HG02759 (cell line): ENCODE data around the gene MAD2L2.

ENCODE experiments used
- ATAC-seq: cut with Tn5 transposase; IDR thresholded peaks from one replicate; pipeline ENCODE4 v1.9.1; 2021; ENCODE audit warnings: mild to moderate bottlenecking, moderate library complexity; ENCODE audit not compliant: unreplicated experiment

The MAD2L2 gene

GRCh38 chr1:11684070-11684469 lies 3.1 kb upstream of the MAD2L2 start:
- no peak for ATAC-seq

DNA sequence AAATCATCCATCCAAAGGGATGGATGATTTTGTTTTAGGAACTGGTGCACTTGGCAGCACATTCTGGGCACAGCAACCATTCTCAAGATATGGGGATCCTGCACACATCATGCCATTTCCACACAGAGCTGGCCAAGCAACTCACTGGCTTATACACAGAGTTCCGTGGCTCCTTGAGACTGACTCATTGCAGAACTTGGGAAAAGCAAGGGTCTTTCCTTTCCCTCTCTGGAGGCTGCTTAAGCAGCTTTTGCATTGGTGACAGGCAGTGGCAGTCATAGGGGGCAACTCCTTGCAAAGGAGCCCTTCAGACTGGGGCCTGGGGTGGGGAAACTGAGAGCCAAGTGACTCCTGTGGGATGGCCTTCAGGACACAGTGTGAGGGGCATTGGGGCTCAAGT lies 1.9 kb upstream of the MAD2L2 start:
- no peak for ATAC-seq

DNA sequence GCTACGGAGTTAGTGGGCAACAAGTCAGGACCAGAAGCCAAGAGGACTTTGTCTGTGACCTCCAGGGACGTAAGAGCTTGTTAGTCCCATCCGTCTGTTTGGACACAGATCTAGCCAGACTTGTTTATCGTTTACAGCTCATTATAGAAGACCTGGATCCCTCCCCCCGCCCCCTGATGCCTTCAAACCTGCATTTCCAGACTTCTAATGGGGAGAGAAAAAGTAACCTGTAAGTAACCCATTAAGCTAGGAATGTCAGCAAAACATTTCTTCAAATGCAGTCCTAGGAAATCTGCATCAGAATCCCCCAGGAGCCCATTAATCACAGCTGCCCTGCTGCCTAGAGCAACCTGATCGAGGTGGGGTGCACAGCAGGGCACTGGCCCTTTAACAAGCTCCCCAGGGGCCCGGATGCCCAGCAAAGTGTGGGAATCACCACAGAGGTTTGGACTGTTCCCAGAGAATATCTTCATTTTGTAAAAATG lies 1.4 kb upstream of the MAD2L2 start:
- ATAC-seq, result no peak

GRCh38 chr1:11680270-11681070 lies 478 bp downstream of the MAD2L2 start:
- no peak for ATAC-seq

GRCh38 chr1:11678442-11678841 lies 2.5 kb downstream of the MAD2L2 start:
- no peak for ATAC-seq

DNA sequence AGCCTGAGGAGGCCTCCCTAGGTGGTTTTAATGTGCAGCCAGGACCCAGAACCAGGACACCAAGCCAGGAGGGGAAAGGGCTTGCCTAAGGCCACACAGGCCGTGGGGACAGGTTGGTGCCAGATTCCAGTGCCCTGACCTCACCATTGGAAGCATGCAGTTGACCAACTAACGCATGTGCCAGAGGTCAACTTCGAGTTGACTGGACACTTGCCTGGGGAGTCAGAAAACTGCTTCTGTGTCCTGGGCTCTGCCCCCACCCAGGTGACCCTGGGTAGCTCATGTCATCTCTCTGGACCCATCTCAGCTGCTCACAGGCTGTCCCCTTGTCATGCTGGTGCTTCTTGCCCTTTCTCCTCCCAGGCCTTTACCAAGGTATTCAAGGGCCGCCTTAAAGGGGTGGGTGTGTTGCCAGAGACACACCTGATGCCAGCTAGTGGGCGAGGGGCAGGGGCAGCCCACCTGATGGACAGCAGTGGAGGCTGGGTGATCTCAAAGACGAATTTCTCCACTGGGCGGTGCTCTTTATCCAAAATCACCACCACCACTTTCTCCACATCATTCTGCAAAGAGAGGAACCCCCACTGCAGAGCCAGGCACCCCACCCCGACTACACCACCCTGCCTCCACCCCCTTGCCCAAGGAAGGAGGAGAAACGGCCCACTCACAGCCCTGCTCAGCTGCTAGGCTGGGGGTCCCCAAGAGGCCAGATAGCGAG lies 4.4 kb downstream of the MAD2L2 start:
- no peak for ATAC-seq

- no peak for ATAC-seq
Measured at GRCh38 chr1:11675325-11675724, 5.6 kb downstream of the MAD2L2 start.

- ATAC-seq, result no peak
Measured at GRCh38 chr1:11674488-11674887, 6.5 kb downstream of the MAD2L2 start.

- ATAC-seq, result no peak
Measured at GRCh38 chr1:11673089-11673769, 7.7 kb downstream of the MAD2L2 start.

DNA sequence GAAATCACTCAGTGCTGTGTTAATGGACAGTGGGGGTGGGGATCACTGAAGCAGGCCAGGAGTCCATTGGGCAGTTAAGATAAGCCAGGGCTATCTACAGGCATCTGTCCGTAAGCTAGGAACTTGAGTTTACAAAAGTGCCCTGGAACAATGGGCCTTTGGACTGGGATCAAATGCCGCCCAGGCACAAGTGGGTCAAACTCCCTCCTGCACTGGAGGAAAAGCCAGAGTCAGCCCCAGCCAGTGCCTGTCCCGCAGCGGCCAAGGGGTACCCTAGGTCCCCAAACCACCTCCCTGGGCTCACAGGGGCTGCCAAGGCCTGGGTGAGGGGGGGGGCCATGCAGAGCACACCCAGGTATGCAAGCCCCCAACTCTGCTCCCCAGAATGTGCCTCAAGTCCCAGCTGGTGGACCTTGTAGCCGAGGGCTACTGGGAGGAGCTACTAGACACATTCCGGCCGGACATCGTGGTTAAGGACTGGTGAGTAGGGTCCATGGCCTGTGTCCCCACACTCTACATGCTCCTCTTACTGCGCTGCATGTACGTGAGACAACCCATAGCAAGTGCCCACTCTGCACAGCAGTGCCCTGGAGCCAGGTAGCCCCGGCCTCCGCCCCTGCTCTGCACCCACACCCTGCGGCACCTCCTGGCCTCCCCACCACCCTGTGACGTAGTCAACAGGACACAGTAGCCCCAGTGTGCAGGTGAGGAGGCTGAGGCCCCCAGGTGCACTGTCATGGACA lies 9.2 kb downstream of the MAD2L2 start:
- no peak for ATAC-seq

- no peak for ATAC-seq
Measured at GRCh38 chr1:11671205-11671543, 9.8 kb downstream of the MAD2L2 start.

GRCh38 chr1:11670747-11671146 lies 10.2 kb downstream of the MAD2L2 start:
- ATAC-seq, result no peak

DNA sequence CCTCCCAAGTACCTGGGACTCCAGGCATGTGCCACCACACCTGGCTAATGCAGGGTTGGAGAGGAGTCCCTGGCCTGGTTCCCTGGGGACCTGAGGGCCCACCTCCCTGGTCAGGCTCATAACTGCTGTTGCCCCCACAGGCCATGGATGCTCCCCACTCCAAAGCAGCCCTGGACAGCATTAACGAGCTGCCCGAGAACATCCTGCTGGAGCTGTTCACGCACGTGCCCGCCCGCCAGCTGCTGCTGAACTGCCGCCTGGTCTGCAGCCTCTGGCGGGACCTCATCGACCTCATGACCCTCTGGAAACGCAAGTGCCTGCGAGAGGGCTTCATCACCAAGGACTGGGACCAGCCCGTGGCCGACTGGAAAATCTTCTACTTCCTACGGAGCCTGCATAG lies 12.4 kb downstream of the MAD2L2 start:
- ATAC-seq, result no peak

DNA sequence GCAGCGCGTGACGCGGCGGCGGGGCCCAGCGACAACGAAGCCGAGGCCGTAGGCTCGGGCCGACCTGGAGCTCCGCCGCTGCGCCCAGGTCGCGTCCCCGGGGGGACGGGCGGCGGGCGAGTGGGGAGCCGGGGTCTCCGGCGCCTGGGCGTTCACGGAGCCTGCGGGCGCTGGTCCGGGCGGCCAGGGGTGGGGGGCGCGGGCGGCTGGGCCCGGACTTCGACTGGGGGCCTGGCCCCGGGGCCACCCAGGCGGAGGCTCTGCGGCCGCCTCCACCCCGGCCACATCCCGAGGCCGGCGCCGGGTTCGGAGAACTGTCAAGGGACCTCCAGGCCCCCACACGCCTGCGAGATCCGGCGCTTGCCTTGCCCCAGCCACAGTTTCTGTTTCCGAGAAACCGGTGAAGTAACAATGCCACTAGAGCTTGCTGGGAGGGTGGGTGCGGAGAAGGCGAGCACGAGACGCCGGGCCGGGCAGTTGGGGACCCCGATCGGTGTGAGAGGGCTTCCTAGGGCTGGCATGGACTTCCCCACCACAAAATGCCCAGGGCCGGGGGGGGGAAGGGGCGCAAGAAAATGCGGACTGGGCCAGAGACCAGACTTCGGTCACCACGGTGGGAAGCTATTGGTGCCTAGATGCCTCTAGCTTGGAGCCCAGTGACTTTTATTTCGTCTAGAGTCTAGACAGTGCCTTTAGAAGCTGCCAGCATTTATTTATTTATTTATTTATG lies 16.4 kb downstream of the MAD2L2 start:
- ATAC-seq, result peak; percentile 51

DNA sequence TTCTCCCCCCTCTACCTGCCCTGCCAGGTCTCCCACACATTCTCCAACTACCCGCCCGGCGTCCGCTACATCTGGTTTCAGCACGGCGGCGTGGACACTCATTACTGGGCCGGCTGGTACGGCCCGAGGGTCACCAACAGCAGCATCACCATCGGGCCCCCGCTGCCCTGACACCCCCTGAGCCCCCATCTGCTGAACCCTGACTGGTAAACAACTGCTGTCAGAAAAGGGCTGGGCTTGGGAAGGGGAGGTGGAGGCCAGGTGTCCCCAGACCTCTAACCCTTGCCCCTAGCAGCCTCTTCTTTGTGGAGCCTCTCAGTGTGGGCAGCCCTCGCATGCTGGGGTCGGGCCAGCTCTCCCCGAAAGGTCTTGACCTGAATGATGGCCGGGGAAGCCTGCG lies 19.8 kb downstream of the MAD2L2 start:
- no peak for ATAC-seq

GRCh38 chr1:11659748-11660147 lies 21.2 kb downstream of the MAD2L2 start:
- ATAC-seq, result no peak

- ATAC-seq, result no peak
Measured at GRCh38 chr1:11658542-11658941, 22.4 kb downstream of the MAD2L2 start.

GRCh38 chr1:11657654-11658053 lies 23.3 kb downstream of the MAD2L2 start:
- no peak for ATAC-seq

DNA sequence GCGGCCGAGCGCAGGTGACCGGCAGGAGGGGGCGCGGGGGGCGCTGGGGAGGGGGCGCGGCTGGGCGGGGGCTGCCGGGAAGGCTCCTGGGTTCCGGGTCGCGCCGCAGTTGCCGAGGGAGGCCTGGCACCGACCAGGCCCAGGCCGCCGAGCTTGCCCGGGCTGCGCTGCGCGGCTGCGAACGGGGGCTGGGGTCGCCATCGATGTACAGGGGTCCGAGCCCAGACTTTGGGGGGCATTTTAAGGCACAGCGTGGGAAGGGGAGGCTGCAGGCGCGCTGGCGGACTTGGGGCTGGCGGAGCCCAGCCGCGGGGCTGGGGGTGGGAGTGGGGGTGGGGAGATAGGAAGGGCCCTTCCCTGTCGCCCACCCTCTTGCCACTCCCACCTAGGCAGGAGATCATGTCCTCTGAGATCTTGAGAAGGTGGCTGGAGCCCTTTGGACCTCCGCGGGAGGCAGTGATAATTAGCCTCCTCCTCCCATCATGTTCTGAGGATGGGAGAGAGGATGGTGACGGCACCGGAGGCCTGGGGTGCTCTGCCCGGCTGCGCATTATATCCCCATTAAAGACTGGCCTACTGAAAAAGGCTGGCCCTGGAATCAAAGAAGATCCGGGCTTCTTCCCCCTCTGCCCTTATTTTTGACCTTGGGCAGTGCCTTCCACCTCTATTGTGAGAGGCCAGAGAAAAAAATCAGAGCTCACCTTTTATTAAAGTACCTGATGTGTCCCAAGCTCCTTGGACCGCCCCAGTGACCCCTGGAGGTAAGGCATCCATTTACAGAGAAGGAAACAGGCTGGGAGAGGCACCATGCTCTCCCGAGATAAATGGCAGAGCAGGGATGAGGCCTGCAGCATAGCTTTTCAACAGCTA lies 25.8 kb downstream of the MAD2L2 start:
- peak; percentile 33 for ATAC-seq
